ENCODE measurements around the gene WSB1. TPM values are rescaled to one million over a fixed set of nuclear protein-coding genes. Genes with fewer than 3 reads are reported as not detected.

The WSB1 gene
- total RNA-seq, 1 experiment from 2014 or later = 157 TPM

- H3K36me3 Mint-ChIP-seq (ENCODE audit: insufficient read depth, unreplicated experiment) = peaks cover 93% of the 10 kb centered on the region
- no peak for TF ChIP-seq CTCF (IDR thresholded peaks at IDR 0.05; ENCODE audit: insufficient read depth in 1 of 2, low read depth in 1 of 2, low read length in 1 of 2, severe bottlenecking in 1 of 2, unreplicated experiment in 1 of 2)
- no peak for DNase-seq
- Histone ChIP-seq H3K36me3 (ENCODE audit: control insufficient read depth, insufficient read depth, low read length) (peaks cover 2% of the 10 kb centered on the region), H3K27me3 (replicated peaks; ENCODE audit: control insufficient read depth, insufficient read depth, low read length) (no peaks in the 10 kb centered on the region), H3K4me1 (peaks cover 8% of the 10 kb centered on the region), H3K4me3 (ENCODE audit: low read depth, low read length) (no peak overlapping the region), H3K9me3 (no peaks in the 10 kb centered on the region)
- ChIA-PET CTCF (no interaction called here), POLR2A (interaction anchor here (1.4 kb wide), 1 partner anchor 16 kb away, joined by 3 read pairs; no protein-coding TSS in a partner anchor)
- no TSS peak for BruUV-seq (replicated peaks)
- H3K4me1 Mint-ChIP-seq (ENCODE audit: low read depth, unreplicated experiment) = peaks cover 7% of the 10 kb centered on the region
- H3K27ac Mint-ChIP-seq (ENCODE audit: unreplicated experiment) = no peak overlapping the region
- intact Hi-C loops (cut with micrococcal nuclease; ENCODE audit: unreplicated experiment) = no loop called here
- no peaks in the 10 kb centered on the region for H3K27me3 Mint-ChIP-seq (ENCODE audit: insufficient read depth, unreplicated experiment)
- no peaks in the 10 kb centered on the region for H3K9me3 Mint-ChIP-seq (ENCODE audit: unreplicated experiment)
- no peak overlapping the region for H3K4me3 Mint-ChIP-seq (ENCODE audit: unreplicated experiment)
Observed at GRCh38 chr17:27310565-27311110, 16.7 kb downstream of the WSB1 start.

GRCh38 chr17:27313301-27313700, 19.4 kb downstream of the WSB1 start:
- intact Hi-C loops (cut with micrococcal nuclease; ENCODE audit: unreplicated experiment) = no loop called here
- no peaks in the 10 kb centered on the region for H3K9me3 ChIP-seq
- H3K4me3 ChIP-seq (ENCODE audit: low read depth, low read length) = no peak overlapping the region
- H3K36me3 Mint-ChIP-seq (ENCODE audit: insufficient read depth, unreplicated experiment) = peaks cover 90% of the 10 kb centered on the region
- ChIA-PET CTCF (no interaction called here), POLR2A (no interaction called here)
- no peak for DNase-seq
- no peak overlapping the region for H3K27ac Mint-ChIP-seq (ENCODE audit: unreplicated experiment)
- H3K9me3 Mint-ChIP-seq (ENCODE audit: unreplicated experiment) = no peaks in the 10 kb centered on the region
- TF ChIP-seq CTCF (IDR thresholded peaks at IDR 0.05; ENCODE audit: insufficient read depth in 1 of 2, low read depth in 1 of 2, low read length in 1 of 2, severe bottlenecking in 1 of 2, unreplicated experiment in 1 of 2) = no peak
- no peaks in the 10 kb centered on the region for H3K27me3 Mint-ChIP-seq (ENCODE audit: insufficient read depth, unreplicated experiment)
- no peaks in the 10 kb centered on the region for H3K27me3 ChIP-seq (replicated peaks; ENCODE audit: control insufficient read depth, insufficient read depth, low read length)
- H3K4me3 Mint-ChIP-seq (ENCODE audit: unreplicated experiment) = no peak overlapping the region
- H3K4me1 ChIP-seq = peaks cover 14% of the 10 kb centered on the region
- H3K36me3 ChIP-seq (ENCODE audit: control insufficient read depth, insufficient read depth, low read length) = peaks cover 4% of the 10 kb centered on the region
- peaks cover 7% of the 10 kb centered on the region for H3K4me1 Mint-ChIP-seq (ENCODE audit: low read depth, unreplicated experiment)
- BruUV-seq (replicated peaks) = no TSS peak

DNA sequence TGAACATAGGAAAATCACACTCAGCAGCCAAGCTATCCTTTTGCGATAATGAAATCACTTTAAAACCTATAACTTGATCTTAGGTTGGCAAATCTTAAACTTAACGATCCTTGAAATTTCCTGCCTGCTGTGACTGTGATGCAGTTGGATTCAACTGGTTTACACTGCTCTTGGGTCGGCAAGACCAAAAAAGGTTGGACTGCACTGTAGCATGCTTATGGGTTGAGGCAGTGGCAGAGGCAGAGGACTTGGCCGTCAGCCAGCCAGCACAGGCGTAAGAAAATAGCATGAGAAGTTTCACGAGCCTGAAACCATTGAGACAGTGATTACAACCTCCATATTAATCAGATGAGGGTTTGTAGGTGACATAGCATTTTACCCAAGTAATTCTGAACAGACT, 21.4 kb downstream of the WSB1 start:
- ChIA-PET POLR2A (interaction anchor here (1.2 kb wide), 1 partner anchor 21 kb away, joined by 5 read pairs; the partner anchor contains the start of gene WSB1), CTCF (interaction anchor here (1.2 to 1.8 kb wide), 2 partner anchors 18 to 39 kb away, joined by 4 to 7 read pairs; no protein-coding TSS in a partner anchor)
- Mint-ChIP-seq H3K9me3 (ENCODE audit: unreplicated experiment) (no peaks in the 10 kb centered on the region), H3K4me3 (ENCODE audit: unreplicated experiment) (no peak overlapping the region), H3K4me1 (ENCODE audit: low read depth, unreplicated experiment) (peaks cover 15% of the 10 kb centered on the region), H3K27me3 (ENCODE audit: insufficient read depth, unreplicated experiment) (no peaks in the 10 kb centered on the region), H3K36me3 (ENCODE audit: insufficient read depth, unreplicated experiment) (peaks cover 84% of the 10 kb centered on the region), H3K27ac (ENCODE audit: unreplicated experiment) (no peak overlapping the region)
- no peaks in the 10 kb centered on the region for H3K27me3 ChIP-seq (replicated peaks; ENCODE audit: control insufficient read depth, insufficient read depth, low read length)
- no peak for DNase-seq
- TF ChIP-seq CTCF (IDR thresholded peaks at IDR 0.05; ENCODE audit: insufficient read depth in 1 of 2, low read depth in 1 of 2, low read length in 1 of 2, severe bottlenecking in 1 of 2, unreplicated experiment in 1 of 2) = no peak
- H3K36me3 ChIP-seq (ENCODE audit: control insufficient read depth, insufficient read depth, low read length) = peaks cover 4% of the 10 kb centered on the region
- H3K4me1 ChIP-seq = peaks cover 14% of the 10 kb centered on the region
- no TSS peak for BruUV-seq (replicated peaks)
- intact Hi-C loops (cut with micrococcal nuclease; ENCODE audit: unreplicated experiment) = loop anchor here (2.0 kb wide), 1 partner anchor 21 kb away; the partner anchor contains the start of gene WSB1
- no peak overlapping the region for H3K4me3 ChIP-seq (ENCODE audit: low read depth, low read length)
- H3K9me3 ChIP-seq = no peaks in the 10 kb centered on the region
